ENCODE measurements around the gene AKAP7.
A peak's percentile ranks its signal among the peaks of the same experiment; 100 is the strongest.

The AKAP7 gene

DNA sequence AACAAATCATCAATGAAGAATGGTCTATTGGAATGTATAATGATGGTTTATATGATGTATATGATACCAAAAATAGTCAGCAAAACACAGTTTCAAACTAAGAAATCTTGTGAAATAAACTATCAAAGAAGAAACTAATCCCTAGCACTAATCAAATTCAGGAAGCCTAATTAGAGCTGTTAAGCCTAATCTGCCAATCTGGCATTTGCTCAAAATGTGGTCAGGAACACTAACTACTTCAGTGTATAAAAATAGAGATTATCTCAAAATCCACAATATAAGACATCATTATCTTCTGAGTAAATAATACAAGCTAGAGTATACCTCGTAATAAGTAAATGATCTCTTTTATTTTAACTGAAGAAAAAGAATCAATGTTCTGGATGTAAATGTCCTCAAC, 12.8 kb upstream of the AKAP7 start:
- Mint-ChIP-seq H3K9me3 (no peaks in the 10 kb centered on the region), H3K4me3 (no peak overlapping the region), H3K27me3 (no peaks in the 10 kb centered on the region), H3K4me1 (no peaks in the 10 kb centered on the region), H3K36me3 (ENCODE audit: low read depth) (no peaks in the 10 kb centered on the region), H3K27ac (no peak overlapping the region)
- DNase-seq (no peak), ATAC-seq (no peak)

DNA sequence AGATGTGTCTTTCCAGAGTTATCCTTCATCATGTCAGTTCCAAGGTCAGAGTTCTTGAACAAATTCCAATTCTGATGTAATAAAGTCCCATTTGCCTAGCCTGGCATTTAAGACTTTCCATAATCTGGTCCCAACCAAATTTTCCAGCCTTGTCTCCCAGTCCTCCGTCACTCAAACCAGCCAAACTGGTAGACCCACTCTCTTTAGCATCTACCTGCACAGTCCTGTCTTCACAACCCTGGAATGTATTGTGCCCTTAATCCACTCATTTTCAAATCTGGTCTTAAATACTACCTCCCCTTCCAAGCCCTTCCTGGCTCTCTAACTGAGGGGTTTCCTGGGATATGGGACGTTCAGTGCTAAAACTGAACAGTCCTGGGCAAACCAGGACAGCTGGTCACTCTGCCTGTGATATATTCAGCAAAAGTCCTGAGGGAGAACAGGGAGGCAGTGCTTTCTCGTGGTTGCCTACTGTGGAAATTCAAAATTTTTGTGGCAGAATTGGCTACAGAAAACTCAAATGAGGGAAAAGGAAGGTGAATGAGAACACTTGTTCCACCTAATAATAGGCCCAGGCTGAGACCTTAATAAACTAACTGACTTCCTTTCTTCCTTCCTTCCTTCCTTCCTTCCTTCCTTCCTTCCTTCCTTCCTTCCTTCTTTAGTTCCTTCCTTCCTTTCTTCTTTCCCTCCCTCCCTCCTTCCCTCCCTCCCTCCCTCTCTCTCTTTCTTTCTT, 10.8 kb upstream of the AKAP7 start:
- no peak for ATAC-seq
- DNase-seq, result no peak
- Mint-ChIP-seq H3K4me3 (no peak overlapping the region), H3K36me3 (ENCODE audit: low read depth) (no peaks in the 10 kb centered on the region), H3K27ac (no peak overlapping the region), H3K4me1 (no peaks in the 10 kb centered on the region), H3K9me3 (no peaks in the 10 kb centered on the region), H3K27me3 (no peaks in the 10 kb centered on the region)

- no peaks in the 10 kb centered on the region for H3K9me3 Mint-ChIP-seq
- DNase-seq (no peak), ATAC-seq (no peak)
- H3K27me3 Mint-ChIP-seq, result no peaks in the 10 kb centered on the region
- H3K4me3 Mint-ChIP-seq, result no peak overlapping the region
- H3K36me3 Mint-ChIP-seq (ENCODE audit: low read depth), result no peaks in the 10 kb centered on the region
- no peak overlapping the region for H3K27ac Mint-ChIP-seq
- no peaks in the 10 kb centered on the region for H3K4me1 Mint-ChIP-seq
Observed at GRCh38 chr6:131125431-131125830, 9.8 kb upstream of the AKAP7 start.

- Mint-ChIP-seq H3K27ac (no peak overlapping the region), H3K27me3 (no peaks in the 10 kb centered on the region), H3K4me3 (no peak overlapping the region), H3K9me3 (no peaks in the 10 kb centered on the region), H3K4me1 (peaks cover 14% of the 10 kb centered on the region), H3K36me3 (ENCODE audit: low read depth) (no peaks in the 10 kb centered on the region)
- no peak for DNase-seq
- ATAC-seq, result no peak
Observed at GRCh38 chr6:131129689-131130553, 5.3 kb upstream of the AKAP7 start.

GRCh38 chr6:131130554-131130940, 4.7 kb upstream of the AKAP7 start:
- H3K27me3 Mint-ChIP-seq, result no peaks in the 10 kb centered on the region
- peaks cover 16% of the 10 kb centered on the region for H3K4me1 Mint-ChIP-seq
- ATAC-seq, result no peak

GRCh38 chr6:131132360-131132759, 2.9 kb upstream of the AKAP7 start:
- ATAC-seq, result no peak
- H3K9me3 Mint-ChIP-seq, result no peaks in the 10 kb centered on the region

More at GRCh38 chr6:131130554-131130940, 4.7 kb upstream of the AKAP7 start:
- H3K27ac Mint-ChIP-seq, result no peak overlapping the region
- H3K9me3 Mint-ChIP-seq, result no peaks in the 10 kb centered on the region
- H3K36me3 Mint-ChIP-seq (ENCODE audit: low read depth), result no peaks in the 10 kb centered on the region
- no peak for DNase-seq
- H3K4me3 Mint-ChIP-seq, result no peak overlapping the region

GRCh38 chr6:131134220-131134979, 867 bp upstream of the AKAP7 start:
- H3K9me3 Mint-ChIP-seq, result no peaks in the 10 kb centered on the region
- H3K4me3 Mint-ChIP-seq, result peak overlapping the region; percentile 83
- H3K27me3 Mint-ChIP-seq, result no peaks in the 10 kb centered on the region
- no peak for ATAC-seq
- peak overlapping the region; percentile 85 for H3K27ac Mint-ChIP-seq
- no peaks in the 10 kb centered on the region for H3K36me3 Mint-ChIP-seq (ENCODE audit: low read depth)
- DNase-seq, result no peak
- peaks cover 25% of the 10 kb centered on the region for H3K4me1 Mint-ChIP-seq

More at GRCh38 chr6:131132360-131132759, 2.9 kb upstream of the AKAP7 start:
- no peak for DNase-seq
- Mint-ChIP-seq H3K36me3 (ENCODE audit: low read depth) (no peaks in the 10 kb centered on the region), H3K27ac (no peak overlapping the region), H3K27me3 (no peaks in the 10 kb centered on the region), H3K4me3 (no peak overlapping the region), H3K4me1 (peaks cover 25% of the 10 kb centered on the region)

DNA sequence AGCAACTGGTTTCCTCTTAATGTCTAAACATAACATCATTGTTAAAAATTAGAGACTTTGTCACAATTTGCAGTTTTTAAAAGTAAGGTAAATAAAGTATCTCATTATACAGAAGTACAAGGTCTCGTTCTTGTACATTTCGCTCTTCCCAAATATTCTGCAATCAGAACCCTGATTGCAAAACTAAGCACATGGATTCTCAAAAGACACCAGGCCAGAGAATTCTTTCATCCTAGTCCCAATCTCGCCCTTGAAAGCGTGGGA, 355 bp upstream of the AKAP7 start:
- ATAC-seq, result no peak
- Mint-ChIP-seq H3K27ac (peak overlapping the region; percentile 85), H3K27me3 (no peaks in the 10 kb centered on the region), H3K4me3 (peak overlapping the region; percentile 83), H3K36me3 (ENCODE audit: low read depth) (no peaks in the 10 kb centered on the region), H3K4me1 (peaks cover 30% of the 10 kb centered on the region), H3K9me3 (no peaks in the 10 kb centered on the region)
- no peak for DNase-seq

DNA sequence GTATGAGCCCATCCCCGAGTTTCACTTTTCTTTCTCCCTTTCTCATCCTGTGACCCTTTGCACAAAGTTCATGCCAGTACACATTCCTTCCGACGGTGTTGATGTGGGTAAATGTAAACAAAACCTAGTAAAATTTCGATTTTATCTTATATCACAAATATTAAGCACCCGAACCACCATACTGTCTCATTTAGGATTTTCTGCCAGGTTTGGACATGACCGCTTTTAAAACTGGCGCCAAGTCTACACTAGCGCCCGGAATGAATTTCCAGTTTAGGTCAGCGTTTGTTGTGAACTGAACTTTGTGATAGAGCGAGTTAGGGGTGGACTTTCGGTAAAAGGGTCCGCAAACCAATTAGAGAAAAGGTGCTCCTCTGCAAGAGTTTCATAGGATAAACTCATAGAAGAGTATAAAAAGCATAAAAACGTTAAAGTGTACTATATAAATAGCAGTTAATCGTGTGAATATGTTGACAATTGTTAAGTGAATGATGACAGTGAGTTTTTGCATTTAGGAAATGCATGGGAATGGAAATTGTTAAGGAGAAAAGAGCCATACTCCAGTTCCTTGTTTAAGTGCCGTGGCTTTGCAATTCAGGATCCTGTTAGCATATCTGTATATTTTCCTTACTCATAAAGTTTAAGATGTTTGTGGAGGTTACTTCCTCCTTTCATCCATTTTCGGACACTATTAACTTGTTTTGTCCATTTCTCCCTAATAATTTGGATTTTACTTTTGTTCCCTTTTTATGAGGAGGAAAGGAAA, 937 bp downstream of the AKAP7 start:
- ATAC-seq, result peak; percentile 13
- H3K4me1 Mint-ChIP-seq, result peaks cover 30% of the 10 kb centered on the region

DNA sequence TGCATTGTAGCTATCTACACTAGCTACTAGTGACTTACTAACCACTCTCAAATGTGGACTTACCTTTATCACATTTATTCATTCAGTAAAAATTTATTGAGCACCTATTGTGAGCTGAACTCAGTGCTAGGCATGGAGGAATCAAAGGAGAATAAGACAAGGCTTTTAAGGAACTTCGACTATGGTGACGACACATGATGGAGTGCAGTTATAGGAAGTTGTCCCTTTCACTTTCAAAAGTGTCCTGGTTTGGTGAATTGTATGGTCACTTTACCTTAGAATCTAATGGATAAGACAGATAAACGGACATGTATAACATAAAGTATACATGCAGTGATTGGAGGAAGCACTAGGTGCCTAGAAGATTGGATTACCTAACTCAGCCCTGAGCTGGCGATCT, 4.3 kb downstream of the AKAP7 start:
- no peak overlapping the region for H3K27ac Mint-ChIP-seq
- no peaks in the 10 kb centered on the region for H3K9me3 Mint-ChIP-seq
- H3K4me3 Mint-ChIP-seq, result no peak overlapping the region
- no peaks in the 10 kb centered on the region for H3K27me3 Mint-ChIP-seq
- H3K36me3 Mint-ChIP-seq (ENCODE audit: low read depth), result peaks cover 3% of the 10 kb centered on the region
- DNase-seq, result no peak
- peaks cover 19% of the 10 kb centered on the region for H3K4me1 Mint-ChIP-seq
- ATAC-seq, result no peak

More for the DNA sequence above, 937 bp downstream of the AKAP7 start:
- Mint-ChIP-seq H3K36me3 (ENCODE audit: low read depth) (no peaks in the 10 kb centered on the region), H3K9me3 (no peaks in the 10 kb centered on the region), H3K27ac (peak overlapping the region; percentile 96), H3K27me3 (no peaks in the 10 kb centered on the region), H3K4me3 (peak overlapping the region; percentile 90)
- peak; percentile 7 for DNase-seq

DNA sequence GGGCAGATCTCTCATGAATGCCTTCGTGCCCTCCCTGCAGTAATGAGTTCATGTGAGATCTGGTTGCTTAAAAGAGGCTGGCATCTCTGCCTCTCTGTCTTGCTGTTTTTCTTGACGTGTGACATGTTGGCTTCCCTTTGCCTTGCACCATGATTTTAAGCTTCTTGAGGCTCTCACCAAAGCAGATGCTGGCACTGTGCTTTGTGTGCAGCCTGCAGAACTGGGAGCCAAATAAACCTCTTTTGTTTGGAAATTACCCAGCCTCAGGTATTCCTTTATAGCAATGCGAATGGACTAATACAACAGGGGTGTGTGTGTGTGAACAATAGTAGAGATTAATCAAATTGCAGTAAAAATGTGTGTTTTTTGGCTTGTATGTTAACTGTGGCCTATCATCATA, 8.1 kb downstream of the AKAP7 start:
- no peaks in the 10 kb centered on the region for H3K9me3 Mint-ChIP-seq
- H3K27me3 Mint-ChIP-seq, result no peaks in the 10 kb centered on the region
- no peak for DNase-seq
- no peak overlapping the region for H3K4me3 Mint-ChIP-seq
- peaks cover 10% of the 10 kb centered on the region for H3K36me3 Mint-ChIP-seq (ENCODE audit: low read depth)
- peaks cover 5% of the 10 kb centered on the region for H3K4me1 Mint-ChIP-seq
- no peak overlapping the region for H3K27ac Mint-ChIP-seq
- no peak for ATAC-seq

GRCh38 chr6:131146865-131147264, 11.6 kb downstream of the AKAP7 start:
- Mint-ChIP-seq H3K27ac (no peak overlapping the region), H3K27me3 (no peaks in the 10 kb centered on the region), H3K36me3 (ENCODE audit: low read depth) (peaks cover 10% of the 10 kb centered on the region), H3K4me1 (no peaks in the 10 kb centered on the region), H3K9me3 (no peaks in the 10 kb centered on the region), H3K4me3 (no peak overlapping the region)
- ATAC-seq (no peak), DNase-seq (no peak)

GRCh38 chr6:131156411-131156810, 21.1 kb downstream of the AKAP7 start:
- Mint-ChIP-seq H3K36me3 (ENCODE audit: low read depth) (peaks cover 3% of the 10 kb centered on the region), H3K27me3 (no peaks in the 10 kb centered on the region), H3K4me1 (no peaks in the 10 kb centered on the region), H3K9me3 (no peaks in the 10 kb centered on the region), H3K4me3 (no peak overlapping the region), H3K27ac (no peak overlapping the region)
- no peak for DNase-seq
- ATAC-seq, result no peak

- Mint-ChIP-seq H3K9me3 (no peaks in the 10 kb centered on the region), H3K27me3 (no peaks in the 10 kb centered on the region), H3K27ac (no peak overlapping the region)
Observed at GRCh38 chr6:131159578-131159977, 24.3 kb downstream of the AKAP7 start.

More at GRCh38 chr6:131159578-131159977, 24.3 kb downstream of the AKAP7 start:
- DNase-seq, result no peak
- ATAC-seq, result no peak
- H3K36me3 Mint-ChIP-seq (ENCODE audit: low read depth), result peaks cover 3% of the 10 kb centered on the region
- H3K4me3 Mint-ChIP-seq, result no peak overlapping the region
- no peaks in the 10 kb centered on the region for H3K4me1 Mint-ChIP-seq

Data from activated naive CD8-positive, alpha-beta T cell treated with anti-CD3 and anti-CD28 coated beads, Interleukin-2, amount 50 U/mL, for 24 hours (primary cell).